HepG2 (cell line): ENCODE data around the gene CDH1. TPM values are rescaled to one million over a fixed set of nuclear protein-coding genes. Genes with fewer than 3 reads are reported as not detected.
A peak's percentile ranks its signal among the peaks of the same experiment; 100 is the strongest.

ENCODE experiments used
- CEBPB ChIP-seq: IDR thresholded peaks from 2 replicates; pipeline ENCODE4 v1.6.1; 2011; ENCODE audit warnings: low read depth, low read length, improper control_type of control experiment, borderline replicate concordance
- DMAP1 ChIP-seq: IDR thresholded peaks from 2 replicates; pipeline ENCODE4 v1.6.1; 2016
- HNF4A ChIP-seq: sonication (generic); formaldehyde crosslinking; IDR thresholded peaks from 2 replicates; pipeline ENCODE4 v1.4.0; 2020; ENCODE audit warnings: missing genetic modification reagents
- MAF1 ChIP-seq: sonication (generic); formaldehyde crosslinking; IDR thresholded peaks from 2 replicates; pipeline ENCODE4 v1.5.0; 2020; ENCODE audit warnings: missing genetic modification reagents, borderline replicate concordance
- NFIC ChIP-seq: IDR thresholded peaks from 2 replicates; pipeline ENCODE4 v1.6.1; 2012; ENCODE audit warnings: mild to moderate bottlenecking, low read length, inconsistent platforms
- NFKB2 ChIP-seq: sonication (generic); formaldehyde crosslinking; IDR thresholded peaks from 2 replicates; pipeline ENCODE4 v1.4.0; 2020; ENCODE audit warnings: missing genetic modification reagents, borderline replicate concordance
- PITX1 ChIP-seq: sonication (generic); formaldehyde crosslinking; IDR thresholded peaks from 2 replicates; pipeline ENCODE4 v1.5.1; 2020; ENCODE audit warnings: mild to moderate bottlenecking, missing genetic modification reagents
- TP53 ChIP-seq: sonication (generic); formaldehyde crosslinking; conservative IDR thresholded peaks from 2 replicates; pipeline ENCODE4 v1.4.0; 2020; ENCODE audit warnings: missing genetic modification reagents
- TSC22D2 ChIP-seq: sonication (generic); formaldehyde crosslinking; IDR thresholded peaks from 2 replicates; pipeline ENCODE4 v1.5.1; 2020; ENCODE audit warnings: missing genetic modification reagents, mild to moderate bottlenecking, borderline replicate concordance
- ZNF124 ChIP-seq: sonication (generic); formaldehyde crosslinking; IDR thresholded peaks from 2 replicates; pipeline ENCODE4 v1.4.0; 2020; ENCODE audit warnings: missing genetic modification reagents
- ZNF292 ChIP-seq: sonication (generic); formaldehyde crosslinking; IDR thresholded peaks from 2 replicates; pipeline ENCODE4 v1.8.1; 2022; ENCODE audit warnings: mild to moderate bottlenecking, low read depth, missing genetic modification reagents, borderline replicate concordance
- ZNF720 ChIP-seq: sonication (generic); formaldehyde crosslinking; IDR thresholded peaks from 2 replicates; pipeline ENCODE4 v1.4.0; 2020; ENCODE audit warnings: missing genetic modification reagents
- ZNF816 ChIP-seq: sonication (generic); formaldehyde crosslinking; IDR thresholded peaks from 2 replicates; pipeline ENCODE4 v1.8.0; 2022; ENCODE audit warnings: missing genetic modification reagents, mild to moderate bottlenecking, borderline replicate concordance
- ZSCAN9 ChIP-seq: IDR thresholded peaks from 2 replicates; pipeline ENCODE4 v1.6.1; 2016; ENCODE audit warnings: borderline replicate concordance
- polyA plus RNA-seq, 8 experiments: library from polyadenylated mRNA; depleted of rRNA in 3 of 8; stranded (reverse) in 7 of 8; unstranded in 1 of 8; fragments of >200 nt; fragmentation: Illumina TruSeq in 4 of 8; extraction: Trizol in 4 of 8; gene quantifications; 2 replicates each; pipeline versions ENCODE4 v1.2.1 to v1.2.3, GENCODE V29; 2011 to 2016; ENCODE audit warnings: low read depth in 4 of 8, missing spikeins in 1 of 8, mixed read lengths in 1 of 8; ENCODE audit not compliant: insufficient read depth in 1 of 8
- total RNA-seq, 5 experiments: library from RNA; depleted of rRNA; stranded (reverse); fragments of >200 nt; fragmentation: Illumina TruSeq; extraction: Trizol; gene quantifications; 2 replicates each; pipeline ENCODE4 v1.2.3, GENCODE V29; 2016; ENCODE audit warnings: low read depth in 1 of 5
- TF ChIP-seq, protein P1 (sequence below): sonication (generic); formaldehyde crosslinking; IDR thresholded peaks from 2 replicates; pipeline ENCODE4 v1.8.0; 2022; ENCODE audit warnings: low read depth, missing genetic modification reagents
- TF ChIP-seq, protein P2 (sequence below): sonication (generic); formaldehyde crosslinking; IDR thresholded peaks from 2 replicates; pipeline ENCODE4 v1.5.0; 2020; ENCODE audit warnings: missing genetic modification reagents, mild to moderate bottlenecking, borderline replicate concordance
- TF ChIP-seq, protein P3 (sequence below): sonication (generic); formaldehyde crosslinking; IDR thresholded peaks from 2 replicates; pipeline ENCODE4 v1.5.0; 2020; ENCODE audit warnings: mild to moderate bottlenecking, missing genetic modification reagents, moderate library complexity
- TF ChIP-seq, protein P4 (sequence below): IDR thresholded peaks from 2 replicates; pipeline ENCODE4 v1.6.1; 2018; ENCODE audit warnings: missing genetic modification reagents, mild to moderate bottlenecking, missing compliant biosample characterization
- TF ChIP-seq, protein P5 (sequence below): sonication (generic); formaldehyde crosslinking; IDR thresholded peaks from 2 replicates; pipeline ENCODE4 v1.4.0; 2020; ENCODE audit warnings: missing genetic modification reagents, borderline replicate concordance
- TF ChIP-seq, protein P6 (sequence below): IDR thresholded peaks from 2 replicates; pipeline ENCODE4 v1.6.1; 2016

CDH1 gene
- total and polyA plus RNA-seq, 2 of the 13 experiments (the other 11 are each of a cell fraction or from before 2014, with no cell fraction given), result 0.95 to 9.8 TPM

DNA sequence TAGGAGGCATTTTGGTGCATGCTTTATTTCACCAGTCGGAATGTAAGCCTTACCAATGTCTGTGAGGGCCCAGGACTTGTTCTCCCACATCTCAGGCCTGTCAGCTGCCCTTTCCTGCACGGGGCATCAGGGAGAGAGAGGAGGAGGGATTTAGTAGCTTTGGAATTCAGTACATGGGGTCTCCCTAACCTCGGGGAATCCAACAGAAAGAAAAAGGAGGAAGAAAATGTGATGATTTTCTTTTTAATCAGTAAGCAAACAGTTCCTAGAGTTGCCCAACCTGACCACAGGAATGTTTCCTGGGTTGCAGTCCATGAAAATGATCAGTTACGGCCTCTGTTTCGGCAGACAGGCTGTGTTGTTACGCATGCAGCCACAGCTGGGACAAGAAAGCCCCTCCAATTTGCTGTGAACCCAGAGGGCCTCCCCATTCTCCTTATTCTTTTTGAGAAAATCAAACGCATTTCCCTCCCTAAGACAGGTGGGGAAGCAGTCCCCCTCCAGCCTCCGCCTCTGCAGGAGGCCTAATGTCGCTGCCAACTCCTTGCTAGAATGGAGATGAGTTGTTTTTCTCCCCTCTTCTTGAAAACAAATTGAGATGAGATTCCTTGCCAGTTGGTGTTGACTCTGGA, 53.2 kb downstream of the CDH1 start (continued):
- TF ChIP-seq, protein P1, sequence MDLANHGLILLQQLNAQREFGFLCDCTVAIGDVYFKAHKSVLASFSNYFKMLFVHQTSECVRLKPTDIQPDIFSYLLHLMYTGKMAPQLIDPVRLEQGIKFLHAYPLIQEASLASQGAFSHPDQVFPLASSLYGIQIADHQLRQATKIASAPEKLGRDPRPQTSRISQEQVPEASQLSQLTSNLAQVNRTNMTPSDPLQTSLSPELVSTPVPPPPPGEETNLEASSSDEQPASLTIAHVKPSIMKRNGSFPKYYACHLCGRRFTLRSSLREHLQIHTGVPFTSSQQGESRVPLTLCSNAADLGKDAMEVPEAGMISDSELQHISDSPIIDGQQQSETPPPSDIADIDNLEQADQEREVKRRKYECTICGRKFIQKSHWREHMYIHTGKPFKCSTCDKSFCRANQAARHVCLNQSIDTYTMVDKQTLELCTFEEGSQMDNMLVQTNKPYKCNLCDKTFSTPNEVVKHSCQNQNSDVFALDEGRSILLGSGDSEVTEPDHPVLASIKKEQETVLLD (CRISPR knock-in tag), result no peak
- TF ChIP-seq PITX1 (peak; percentile 97), TSC22D2 (peak; percentile 23; the same call in 1 of the 2 replicates), MAF1 (CRISPR knock-in tag) (0 out of 2 replicates have a peak, but pooled peaks have one; percentile 28), ZNF292 (CRISPR knock-in tag) (peak; percentile 96), ZNF816 (no peak), DMAP1 (peak; percentile 39; the same call in 1 of the 2 replicates), ZSCAN9 (CRISPR knock-in tag) (peak; percentile 79), HNF4A (CRISPR knock-in tag) (peak; percentile 88), ZNF720 (CRISPR knock-in tag) (no peak), CEBPB (peak; percentile 98), NFKB2 (CRISPR knock-in tag) (no peak), ZNF124 (peak; percentile 51; the same call in 1 of the 2 replicates), NFIC (peak; percentile 84), TP53 (CRISPR knock-in tag) (peak; percentile 55; the same call in 1 of the 2 replicates)
- TF ChIP-seq, protein P2, sequence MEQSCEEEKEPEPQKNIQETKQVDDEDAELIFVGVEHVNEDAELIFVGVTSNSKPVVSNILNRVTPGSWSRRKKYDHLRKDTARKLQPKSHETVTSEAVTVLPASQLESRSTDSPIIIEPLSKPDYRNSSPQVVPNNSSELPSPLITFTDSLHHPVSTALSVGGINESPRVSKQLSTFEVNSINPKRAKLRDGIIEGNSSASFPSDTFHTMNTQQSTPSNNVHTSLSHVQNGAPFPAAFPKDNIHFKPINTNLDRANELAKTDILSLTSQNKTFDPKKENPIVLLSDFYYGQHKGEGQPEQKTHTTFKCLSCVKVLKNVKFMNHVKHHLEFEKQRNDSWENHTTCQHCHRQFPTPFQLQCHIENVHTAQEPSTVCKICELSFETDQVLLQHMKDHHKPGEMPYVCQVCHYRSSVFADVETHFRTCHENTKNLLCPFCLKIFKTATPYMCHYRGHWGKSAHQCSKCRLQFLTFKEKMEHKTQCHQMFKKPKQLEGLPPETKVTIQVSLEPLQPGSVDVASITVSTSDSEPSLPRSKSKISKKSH, result no peak
- TF ChIP-seq, protein P3, sequence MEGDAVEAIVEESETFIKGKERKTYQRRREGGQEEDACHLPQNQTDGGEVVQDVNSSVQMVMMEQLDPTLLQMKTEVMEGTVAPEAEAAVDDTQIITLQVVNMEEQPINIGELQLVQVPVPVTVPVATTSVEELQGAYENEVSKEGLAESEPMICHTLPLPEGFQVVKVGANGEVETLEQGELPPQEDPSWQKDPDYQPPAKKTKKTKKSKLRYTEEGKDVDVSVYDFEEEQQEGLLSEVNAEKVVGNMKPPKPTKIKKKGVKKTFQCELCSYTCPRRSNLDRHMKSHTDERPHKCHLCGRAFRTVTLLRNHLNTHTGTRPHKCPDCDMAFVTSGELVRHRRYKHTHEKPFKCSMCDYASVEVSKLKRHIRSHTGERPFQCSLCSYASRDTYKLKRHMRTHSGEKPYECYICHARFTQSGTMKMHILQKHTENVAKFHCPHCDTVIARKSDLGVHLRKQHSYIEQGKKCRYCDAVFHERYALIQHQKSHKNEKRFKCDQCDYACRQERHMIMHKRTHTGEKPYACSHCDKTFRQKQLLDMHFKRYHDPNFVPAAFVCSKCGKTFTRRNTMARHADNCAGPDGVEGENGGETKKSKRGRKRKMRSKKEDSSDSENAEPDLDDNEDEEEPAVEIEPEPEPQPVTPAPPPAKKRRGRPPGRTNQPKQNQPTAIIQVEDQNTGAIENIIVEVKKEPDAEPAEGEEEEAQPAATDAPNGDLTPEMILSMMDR (CRISPR knock-in tag), result 0 out of 2 replicates have a peak, but pooled peaks have one; percentile 14
- TF ChIP-seq, protein P4, sequence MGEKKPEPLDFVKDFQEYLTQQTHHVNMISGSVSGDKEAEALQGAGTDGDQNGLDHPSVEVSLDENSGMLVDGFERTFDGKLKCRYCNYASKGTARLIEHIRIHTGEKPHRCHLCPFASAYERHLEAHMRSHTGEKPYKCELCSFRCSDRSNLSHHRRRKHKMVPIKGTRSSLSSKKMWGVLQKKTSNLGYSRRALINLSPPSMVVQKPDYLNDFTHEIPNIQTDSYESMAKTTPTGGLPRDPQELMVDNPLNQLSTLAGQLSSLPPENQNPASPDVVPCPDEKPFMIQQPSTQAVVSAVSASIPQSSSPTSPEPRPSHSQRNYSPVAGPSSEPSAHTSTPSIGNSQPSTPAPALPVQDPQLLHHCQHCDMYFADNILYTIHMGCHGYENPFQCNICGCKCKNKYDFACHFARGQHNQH (CRISPR knock-in tag), result peak; percentile 88; the same call in 1 of the 2 replicates
- TF ChIP-seq, protein P5, sequence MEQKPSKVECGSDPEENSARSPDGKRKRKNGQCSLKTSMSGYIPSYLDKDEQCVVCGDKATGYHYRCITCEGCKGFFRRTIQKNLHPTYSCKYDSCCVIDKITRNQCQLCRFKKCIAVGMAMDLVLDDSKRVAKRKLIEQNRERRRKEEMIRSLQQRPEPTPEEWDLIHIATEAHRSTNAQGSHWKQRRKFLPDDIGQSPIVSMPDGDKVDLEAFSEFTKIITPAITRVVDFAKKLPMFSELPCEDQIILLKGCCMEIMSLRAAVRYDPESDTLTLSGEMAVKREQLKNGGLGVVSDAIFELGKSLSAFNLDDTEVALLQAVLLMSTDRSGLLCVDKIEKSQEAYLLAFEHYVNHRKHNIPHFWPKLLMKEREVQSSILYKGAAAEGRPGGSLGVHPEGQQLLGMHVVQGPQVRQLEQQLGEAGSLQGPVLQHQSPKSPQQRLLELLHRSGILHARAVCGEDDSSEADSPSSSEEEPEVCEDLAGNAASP, result peak; percentile 90
- TF ChIP-seq, protein P6, sequence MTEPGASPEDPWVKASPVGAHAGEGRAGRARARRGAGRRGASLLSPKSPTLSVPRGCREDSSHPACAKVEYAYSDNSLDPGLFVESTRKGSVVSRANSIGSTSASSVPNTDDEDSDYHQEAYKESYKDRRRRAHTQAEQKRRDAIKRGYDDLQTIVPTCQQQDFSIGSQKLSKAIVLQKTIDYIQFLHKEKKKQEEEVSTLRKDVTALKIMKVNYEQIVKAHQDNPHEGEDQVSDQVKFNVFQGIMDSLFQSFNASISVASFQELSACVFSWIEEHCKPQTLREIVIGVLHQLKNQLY (CRISPR knock-in tag), result peak; percentile 90
